ENCODE measurements around the gene ZNF280B.

DNA sequence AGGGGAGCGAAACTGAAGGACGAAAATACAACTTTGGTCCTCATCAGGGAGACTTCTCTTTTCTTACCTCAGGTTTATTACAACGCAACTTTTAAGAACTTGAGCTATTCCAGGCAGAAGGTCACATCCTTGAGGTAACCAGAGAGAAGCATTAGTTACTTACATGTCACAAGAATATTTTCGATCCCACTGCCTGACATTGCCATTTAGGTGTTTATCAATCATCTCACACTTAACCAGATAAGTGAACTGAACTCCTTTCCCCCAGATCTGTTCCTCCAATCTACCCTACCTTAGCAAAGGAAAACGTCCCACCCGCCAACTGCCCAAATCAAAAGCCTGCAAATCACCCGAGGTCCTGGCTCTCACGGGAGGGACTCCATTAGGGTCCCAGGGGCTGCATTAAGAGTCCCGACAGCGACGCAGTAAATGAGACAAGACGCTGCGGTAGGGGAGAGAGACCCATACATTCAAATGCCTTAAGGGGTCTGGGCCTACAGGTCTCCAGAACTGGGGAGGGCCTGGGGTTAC is 734 bp downstream of the ZNF280B start:
- TF ChIP-seq, protein P1, sequence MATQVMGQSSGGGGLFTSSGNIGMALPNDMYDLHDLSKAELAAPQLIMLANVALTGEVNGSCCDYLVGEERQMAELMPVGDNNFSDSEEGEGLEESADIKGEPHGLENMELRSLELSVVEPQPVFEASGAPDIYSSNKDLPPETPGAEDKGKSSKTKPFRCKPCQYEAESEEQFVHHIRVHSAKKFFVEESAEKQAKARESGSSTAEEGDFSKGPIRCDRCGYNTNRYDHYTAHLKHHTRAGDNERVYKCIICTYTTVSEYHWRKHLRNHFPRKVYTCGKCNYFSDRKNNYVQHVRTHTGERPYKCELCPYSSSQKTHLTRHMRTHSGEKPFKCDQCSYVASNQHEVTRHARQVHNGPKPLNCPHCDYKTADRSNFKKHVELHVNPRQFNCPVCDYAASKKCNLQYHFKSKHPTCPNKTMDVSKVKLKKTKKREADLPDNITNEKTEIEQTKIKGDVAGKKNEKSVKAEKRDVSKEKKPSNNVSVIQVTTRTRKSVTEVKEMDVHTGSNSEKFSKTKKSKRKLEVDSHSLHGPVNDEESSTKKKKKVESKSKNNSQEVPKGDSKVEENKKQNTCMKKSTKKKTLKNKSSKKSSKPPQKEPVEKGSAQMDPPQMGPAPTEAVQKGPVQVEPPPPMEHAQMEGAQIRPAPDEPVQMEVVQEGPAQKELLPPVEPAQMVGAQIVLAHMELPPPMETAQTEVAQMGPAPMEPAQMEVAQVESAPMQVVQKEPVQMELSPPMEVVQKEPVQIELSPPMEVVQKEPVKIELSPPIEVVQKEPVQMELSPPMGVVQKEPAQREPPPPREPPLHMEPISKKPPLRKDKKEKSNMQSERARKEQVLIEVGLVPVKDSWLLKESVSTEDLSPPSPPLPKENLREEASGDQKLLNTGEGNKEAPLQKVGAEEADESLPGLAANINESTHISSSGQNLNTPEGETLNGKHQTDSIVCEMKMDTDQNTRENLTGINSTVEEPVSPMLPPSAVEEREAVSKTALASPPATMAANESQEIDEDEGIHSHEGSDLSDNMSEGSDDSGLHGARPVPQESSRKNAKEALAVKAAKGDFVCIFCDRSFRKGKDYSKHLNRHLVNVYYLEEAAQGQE (IDR thresholded peaks at IDR 0.05; ENCODE audit: borderline replicate concordance) = no peak
- TF ChIP-seq SMC3 (conservative IDR thresholded peaks at IDR 0.05; ENCODE audit: poor library complexity) (no peak), MXI1 (conservative IDR thresholded peaks at IDR 0.05; ENCODE audit: poor library complexity, severe bottlenecking) (no peak), EZH2 (IDR thresholded peaks at IDR 0.05; ENCODE audit: borderline replicate concordance, insufficient read depth, low read length, poor library complexity, severe bottlenecking) (no peak)
- TF ChIP-seq, protein P2, sequence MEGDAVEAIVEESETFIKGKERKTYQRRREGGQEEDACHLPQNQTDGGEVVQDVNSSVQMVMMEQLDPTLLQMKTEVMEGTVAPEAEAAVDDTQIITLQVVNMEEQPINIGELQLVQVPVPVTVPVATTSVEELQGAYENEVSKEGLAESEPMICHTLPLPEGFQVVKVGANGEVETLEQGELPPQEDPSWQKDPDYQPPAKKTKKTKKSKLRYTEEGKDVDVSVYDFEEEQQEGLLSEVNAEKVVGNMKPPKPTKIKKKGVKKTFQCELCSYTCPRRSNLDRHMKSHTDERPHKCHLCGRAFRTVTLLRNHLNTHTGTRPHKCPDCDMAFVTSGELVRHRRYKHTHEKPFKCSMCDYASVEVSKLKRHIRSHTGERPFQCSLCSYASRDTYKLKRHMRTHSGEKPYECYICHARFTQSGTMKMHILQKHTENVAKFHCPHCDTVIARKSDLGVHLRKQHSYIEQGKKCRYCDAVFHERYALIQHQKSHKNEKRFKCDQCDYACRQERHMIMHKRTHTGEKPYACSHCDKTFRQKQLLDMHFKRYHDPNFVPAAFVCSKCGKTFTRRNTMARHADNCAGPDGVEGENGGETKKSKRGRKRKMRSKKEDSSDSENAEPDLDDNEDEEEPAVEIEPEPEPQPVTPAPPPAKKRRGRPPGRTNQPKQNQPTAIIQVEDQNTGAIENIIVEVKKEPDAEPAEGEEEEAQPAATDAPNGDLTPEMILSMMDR (IDR thresholded peaks at IDR 0.05; ENCODE audit: poor library complexity, severe bottlenecking) = no peak

Data from neural cell (in vitro differentiated cells).